ENCODE measurements around the gene HNRNPM. TPM values are rescaled to one million over a fixed set of nuclear protein-coding genes. Genes with fewer than 3 reads are reported as not detected.
"Not testable (repeated sequence)": the region's sequence is repeated elsewhere in the genome, so short reads cannot be mapped to it uniquely, and the experiment has no call there.

Gene HNRNPM, protein sequence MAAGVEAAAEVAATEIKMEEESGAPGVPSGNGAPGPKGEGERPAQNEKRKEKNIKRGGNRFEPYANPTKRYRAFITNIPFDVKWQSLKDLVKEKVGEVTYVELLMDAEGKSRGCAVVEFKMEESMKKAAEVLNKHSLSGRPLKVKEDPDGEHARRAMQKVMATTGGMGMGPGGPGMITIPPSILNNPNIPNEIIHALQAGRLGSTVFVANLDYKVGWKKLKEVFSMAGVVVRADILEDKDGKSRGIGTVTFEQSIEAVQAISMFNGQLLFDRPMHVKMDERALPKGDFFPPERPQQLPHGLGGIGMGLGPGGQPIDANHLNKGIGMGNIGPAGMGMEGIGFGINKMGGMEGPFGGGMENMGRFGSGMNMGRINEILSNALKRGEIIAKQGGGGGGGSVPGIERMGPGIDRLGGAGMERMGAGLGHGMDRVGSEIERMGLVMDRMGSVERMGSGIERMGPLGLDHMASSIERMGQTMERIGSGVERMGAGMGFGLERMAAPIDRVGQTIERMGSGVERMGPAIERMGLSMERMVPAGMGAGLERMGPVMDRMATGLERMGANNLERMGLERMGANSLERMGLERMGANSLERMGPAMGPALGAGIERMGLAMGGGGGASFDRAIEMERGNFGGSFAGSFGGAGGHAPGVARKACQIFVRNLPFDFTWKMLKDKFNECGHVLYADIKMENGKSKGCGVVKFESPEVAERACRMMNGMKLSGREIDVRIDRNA
- 145 TPM for total RNA-seq
- long read RNA-seq, partial matches to known transcripts, result 70 of 340 reads
- long read RNA-seq, other reads (novel, unspliced or antisense), result 267 of 340 reads

DNA sequence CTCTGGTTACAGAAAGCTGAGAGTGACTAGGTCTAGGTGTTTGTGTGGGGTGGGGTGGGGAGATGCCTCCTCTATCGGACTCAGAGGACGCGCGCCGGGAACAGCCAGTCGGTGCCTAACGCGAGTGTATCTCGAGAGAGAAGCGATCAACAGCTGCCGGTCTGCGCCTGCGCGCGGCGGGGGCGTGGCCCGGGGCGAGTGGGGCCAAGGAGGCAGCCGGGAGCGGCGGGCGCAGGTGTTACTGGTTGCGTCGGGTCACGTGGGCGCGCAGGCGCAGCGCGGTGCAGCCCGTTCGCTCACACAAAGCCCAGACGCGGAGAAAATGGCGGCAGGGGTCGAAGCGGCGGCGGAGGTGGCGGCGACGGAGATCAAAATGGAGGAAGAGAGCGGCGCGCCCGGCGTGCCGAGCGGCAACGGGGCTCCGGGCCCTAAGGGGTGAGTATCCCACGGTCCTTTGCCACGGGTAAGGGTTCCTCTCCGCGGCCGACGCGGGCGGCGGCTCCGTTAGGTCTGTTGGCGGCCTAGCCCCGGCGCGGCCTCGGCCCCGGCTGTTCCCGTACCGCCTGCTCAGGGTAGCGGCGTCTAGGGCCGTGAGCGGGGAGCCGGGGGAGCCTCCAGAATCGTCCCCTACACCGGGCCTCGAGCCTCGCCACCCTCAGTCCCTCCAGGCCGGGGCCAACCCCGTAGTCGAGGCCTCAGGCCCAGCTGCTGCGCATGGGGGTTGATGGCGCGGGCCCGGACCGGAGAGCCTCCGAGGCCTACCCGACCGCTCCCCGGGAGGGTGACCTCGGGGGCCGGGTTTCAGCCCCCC is at the start of gene HNRNPM:
TSS of gene HNRNPM (plus strand) at position 299 of the 811 bp plus-strand sequence. CDS start at position 323, 24 bp downstream.
- DNase-seq (ENCODE audit: low spot score), result peak; percentile 100

DNA sequence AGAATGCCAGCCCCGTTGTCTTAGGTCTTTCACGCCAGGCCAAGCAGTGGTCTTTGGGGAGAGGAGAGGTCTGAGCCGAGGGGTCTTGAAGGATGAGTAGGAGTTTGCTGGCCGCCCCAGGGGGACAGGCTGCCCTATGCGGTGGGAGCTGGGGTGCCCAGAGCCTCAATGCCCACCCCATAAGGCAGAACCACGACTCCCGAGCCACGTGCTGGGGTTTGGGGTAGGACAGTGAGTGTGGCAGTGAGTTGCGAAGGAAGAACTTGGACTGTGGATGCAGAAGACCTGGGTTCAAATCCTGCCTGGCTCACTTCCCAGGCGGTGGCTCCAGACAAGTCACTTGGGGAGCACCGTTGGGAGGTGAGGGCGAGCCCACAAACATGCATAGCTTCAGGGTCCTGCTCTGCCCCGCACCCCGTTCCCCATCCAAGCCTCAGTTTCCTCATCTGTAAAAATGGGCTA is 49.1 kb upstream of the HNRNPM start:
- DNase-seq (ENCODE audit: low spot score), result no peak

DNA sequence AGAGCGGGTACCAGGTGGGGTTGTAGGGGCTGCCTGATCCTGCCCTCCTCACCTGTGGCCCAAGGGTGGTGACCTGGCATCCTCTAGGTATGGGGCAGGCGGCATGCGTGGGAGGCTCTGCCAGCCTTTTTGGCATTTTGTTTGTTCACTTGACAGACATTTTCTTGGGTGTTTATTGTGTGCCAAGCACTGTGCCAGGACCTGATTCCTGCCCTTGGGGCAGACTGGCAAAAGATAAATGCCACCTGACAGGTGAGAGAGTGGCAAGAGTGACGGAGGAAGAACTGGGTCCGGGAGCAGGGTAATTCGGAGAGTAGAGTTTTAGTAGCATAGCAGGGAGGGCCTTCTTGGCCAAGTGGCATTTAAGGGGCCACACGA is 48.6 kb upstream of the HNRNPM start:
- DNase-seq (ENCODE audit: low spot score), result no peak

DNA sequence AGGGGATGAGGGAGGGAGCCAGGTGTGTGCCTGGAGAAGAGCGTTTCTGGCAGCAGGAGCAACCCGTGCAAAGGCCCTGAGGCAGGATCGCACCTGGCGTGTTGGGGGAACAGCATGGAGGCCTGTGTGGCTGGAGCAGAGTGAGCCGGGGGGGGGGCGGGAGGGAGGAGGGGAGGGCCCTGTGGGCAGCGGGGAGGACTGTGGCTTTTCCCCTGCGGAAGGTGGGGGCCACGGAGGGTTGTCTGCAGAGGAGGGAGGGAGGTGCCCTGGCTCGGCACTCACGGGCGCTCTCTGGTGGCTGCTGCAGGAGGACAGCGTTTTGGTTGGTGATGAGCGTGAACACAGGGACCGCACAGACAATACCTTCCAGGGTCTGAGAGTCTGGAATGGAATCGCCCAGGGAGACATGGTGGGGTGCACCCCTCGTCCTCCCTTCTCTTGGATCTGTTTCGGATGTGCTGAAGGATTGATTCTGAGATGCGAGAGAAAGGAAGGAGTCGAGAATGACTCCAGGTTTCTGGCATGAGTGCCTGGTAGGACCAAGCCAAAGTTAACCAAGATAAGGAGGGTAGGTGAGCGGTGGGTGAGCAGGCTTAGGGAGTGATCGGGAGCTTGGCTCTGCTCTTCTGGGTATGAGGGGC is 48.1 kb upstream of the HNRNPM start:
- no peak for DNase-seq (ENCODE audit: low spot score)

DNA sequence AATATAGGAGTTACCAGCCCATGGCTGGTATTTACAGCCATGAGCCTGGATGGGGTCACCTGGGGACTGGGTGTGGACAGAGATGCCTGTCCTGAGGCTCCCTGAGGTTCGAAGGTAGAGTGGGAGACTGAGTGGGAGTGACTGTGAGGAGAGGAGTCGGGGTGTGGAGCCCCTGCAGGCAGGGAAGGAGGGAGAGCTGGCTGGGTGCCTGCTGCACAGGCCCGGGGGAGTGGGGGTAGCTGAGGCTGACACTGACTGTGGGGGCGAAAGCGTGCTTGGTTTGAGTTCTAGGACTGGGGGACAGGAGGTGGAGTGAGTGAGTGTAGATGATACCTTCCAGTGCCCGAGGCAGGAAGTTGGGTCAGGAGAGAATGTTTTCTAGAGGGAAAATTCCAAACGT is 47.5 kb upstream of the HNRNPM start:
- DNase-seq (ENCODE audit: low spot score), result no peak

DNA sequence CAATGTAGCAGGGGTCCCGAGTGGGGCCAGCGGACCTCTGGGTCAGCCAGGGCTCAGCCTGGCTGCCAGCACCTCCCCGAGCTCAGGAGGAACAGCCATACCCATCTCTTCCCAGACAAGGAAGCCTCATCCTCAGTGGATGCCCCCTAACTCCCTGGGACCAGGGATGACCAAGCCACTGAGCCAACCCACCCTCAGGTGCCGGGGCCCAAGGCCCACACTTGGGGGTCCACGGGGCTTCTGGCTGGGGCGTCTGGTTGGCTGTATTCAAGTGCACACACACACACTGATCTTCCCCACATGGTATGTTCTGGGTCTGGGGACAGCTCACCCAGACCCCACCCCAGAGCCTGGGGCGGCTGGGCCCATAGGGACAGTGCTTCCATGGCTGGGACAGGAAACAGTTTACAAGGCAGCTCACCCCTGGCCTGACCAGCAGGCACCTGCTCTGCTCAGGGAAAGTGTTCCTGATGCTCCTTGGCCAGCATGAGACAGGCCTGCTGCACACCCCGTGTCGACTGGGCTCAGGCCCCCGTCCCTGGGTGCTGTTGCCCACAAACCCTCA is 46.9 kb upstream of the HNRNPM start:
- no peak for DNase-seq (ENCODE audit: low spot score)

DNA sequence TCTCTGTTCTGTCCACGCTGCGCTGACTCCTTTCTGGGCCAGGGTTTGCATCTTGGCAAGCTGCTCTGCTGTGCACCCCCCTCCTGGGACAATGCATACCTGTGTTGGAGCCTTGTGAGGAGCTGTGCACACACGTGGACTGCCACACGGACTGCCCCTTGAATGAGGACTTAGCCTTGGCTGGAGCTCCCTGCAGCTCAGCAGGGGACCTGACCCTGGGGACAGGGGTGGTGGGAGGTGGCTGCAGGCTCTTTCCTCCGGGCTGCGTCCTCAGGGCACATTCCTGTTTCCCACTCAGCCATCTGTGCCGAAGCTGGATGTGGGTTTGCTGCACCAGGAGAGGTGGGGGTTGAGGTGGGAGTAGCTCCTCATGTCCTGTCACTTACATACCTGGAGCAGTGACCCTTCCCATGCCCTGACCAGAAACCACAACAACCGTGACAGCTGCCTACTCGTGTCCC is 46.4 kb upstream of the HNRNPM start:
- no peak for DNase-seq (ENCODE audit: low spot score)

DNA sequence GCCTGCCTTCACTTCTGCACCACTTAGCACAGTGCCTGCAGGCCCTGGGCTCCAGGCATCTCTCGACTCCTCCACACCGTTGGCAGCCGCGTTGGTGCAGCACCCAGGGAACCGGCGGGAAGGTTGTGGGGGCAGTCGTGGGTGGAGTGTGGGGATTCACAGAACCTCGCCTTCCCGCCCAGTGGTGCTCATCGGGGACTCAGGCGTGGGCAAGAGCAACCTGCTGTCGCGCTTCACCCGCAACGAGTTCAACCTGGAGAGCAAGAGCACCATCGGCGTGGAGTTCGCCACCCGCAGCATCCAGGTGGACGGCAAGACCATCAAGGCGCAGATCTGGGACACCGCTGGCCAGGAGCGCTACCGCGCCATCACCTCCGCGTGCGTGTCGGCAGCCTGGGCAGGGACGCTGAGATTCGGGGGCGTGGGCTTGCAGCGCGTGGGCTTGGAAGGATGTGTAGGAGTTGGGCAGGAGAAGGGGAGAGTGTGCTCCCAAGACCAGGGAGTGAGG is 45.0 kb upstream of the HNRNPM start:
- DNase-seq (ENCODE audit: low spot score), result no peak

DNA sequence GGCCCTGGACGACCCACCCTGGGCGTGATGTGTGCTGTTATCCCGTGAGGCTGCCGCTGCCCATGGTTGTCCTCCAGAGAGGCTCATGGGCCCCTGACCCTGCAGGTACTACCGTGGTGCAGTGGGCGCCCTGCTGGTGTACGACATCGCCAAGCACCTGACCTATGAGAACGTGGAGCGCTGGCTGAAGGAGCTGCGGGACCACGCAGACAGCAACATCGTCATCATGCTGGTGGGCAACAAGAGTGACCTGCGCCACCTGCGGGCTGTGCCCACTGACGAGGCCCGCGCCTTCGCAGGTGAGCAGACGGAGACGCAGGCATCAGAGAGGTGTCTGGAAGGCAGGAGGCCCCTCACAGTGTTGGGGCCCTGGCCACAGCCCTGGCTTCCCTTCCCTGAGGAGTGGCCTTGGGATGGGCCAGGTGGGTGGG is 42.8 kb upstream of the HNRNPM start:
- DNase-seq (ENCODE audit: low spot score), result no peak

DNA sequence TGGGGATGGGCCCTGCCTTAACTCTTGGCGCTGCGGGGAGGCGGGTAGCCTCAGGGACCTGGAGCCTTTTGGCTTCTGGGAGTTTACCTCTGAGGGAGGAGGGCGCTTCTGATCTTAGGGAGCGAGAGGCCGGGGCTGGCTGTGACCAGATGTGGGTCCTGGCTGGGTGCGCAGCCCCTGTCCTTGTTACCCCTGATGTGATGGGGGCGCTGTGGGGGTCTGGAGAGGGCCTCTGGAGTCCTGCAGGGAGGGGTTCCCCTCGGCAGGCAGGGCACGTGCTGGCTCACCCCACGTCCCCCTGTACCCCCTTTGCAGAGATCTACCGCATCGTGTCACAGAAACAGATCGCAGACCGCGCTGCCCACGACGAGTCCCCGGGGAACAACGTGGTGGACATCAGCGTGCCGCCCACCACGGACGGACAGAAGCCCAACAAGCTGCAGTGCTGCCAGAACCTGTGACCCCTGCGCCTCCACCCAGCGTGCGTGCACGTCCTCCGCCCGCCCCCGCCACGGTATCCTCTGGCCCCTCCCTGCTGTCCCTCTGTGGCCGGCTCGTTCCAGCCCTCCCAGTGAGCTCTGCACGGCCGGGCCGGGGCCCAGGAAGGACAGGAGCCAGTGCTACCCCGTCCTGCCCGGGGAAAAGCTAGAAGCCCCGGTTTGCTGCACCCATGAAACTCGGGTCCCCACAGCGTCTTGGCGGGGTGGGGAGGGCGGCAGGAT is 41.5 kb upstream of the HNRNPM start:
- DNase-seq (ENCODE audit: low spot score), result no peak

DNA sequence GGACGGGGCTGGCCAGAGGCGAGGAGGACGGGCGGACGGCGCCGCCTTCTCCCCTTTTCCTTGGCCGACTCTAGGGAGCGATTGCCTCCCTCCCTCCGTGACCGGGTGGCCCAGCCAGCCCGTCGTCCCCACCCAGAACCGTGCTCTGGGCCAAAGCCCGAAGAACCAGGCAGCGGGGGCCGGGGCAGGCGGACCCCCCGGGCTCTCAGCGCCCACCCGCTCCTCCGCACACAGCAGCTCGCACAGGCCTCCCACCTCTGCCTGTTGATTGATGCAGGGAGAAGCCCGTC is 41.0 kb upstream of the HNRNPM start:
- DNase-seq (ENCODE audit: low spot score), result no peak

DNA sequence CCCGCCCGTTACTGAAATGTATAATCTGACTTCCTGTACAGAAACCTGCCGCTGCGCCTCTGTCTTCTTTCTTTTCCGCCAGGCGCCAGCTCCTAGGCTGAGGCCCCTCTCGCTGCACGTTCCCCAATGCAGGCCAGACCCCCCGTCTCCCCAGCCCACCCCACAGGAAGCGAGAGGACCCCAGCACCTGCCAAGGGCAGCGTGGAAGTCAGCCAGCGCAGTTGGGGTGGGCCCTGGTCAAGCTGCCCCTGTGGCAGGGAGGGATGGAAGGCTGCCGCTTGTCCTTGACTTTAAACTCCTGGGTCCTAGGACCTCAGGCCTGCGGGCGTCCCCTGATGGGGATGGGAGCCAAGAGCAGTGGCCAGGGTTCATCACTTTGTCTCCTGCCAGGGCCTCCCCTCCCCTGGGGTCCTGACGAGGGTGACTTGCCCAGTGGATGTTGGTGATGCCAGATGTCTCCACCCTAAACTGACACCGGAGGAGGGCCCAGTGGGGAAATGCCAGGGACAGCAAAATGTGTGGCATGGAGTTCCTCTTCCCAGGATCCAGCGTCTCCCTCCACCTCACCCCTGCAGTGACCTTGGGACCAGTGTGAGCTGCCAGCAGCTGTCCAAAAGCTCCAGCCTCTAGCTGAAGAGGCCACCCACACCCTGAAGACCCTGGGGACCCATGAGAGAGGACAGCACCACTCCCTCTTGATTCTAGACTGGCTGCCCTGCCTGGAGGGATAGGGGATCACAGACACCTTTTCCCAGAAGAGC is 40.2 kb upstream of the HNRNPM start:
- no peak for DNase-seq (ENCODE audit: low spot score)

DNA sequence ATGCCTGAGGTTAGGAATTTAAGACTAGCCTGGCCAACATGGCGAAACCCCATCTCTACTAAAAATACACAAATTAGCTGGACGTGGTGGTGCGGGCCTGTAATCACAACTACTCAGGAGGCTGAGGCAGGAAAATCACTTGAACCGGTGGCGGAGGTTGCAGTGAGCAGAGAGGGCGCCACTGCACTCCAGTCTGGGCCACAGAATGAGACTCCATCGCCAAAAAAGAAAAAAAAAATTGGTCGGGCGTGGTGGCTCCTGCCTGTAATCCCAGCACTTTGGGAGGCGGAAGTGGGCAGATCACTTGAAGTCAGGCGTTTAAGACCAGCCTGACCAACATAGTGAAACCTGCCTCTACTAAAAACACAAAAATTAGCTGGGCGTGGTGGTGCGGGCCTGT is 34.1 kb upstream of the HNRNPM start:
- DNase-seq (ENCODE audit: low spot score), result not testable (repeated sequence)

DNA sequence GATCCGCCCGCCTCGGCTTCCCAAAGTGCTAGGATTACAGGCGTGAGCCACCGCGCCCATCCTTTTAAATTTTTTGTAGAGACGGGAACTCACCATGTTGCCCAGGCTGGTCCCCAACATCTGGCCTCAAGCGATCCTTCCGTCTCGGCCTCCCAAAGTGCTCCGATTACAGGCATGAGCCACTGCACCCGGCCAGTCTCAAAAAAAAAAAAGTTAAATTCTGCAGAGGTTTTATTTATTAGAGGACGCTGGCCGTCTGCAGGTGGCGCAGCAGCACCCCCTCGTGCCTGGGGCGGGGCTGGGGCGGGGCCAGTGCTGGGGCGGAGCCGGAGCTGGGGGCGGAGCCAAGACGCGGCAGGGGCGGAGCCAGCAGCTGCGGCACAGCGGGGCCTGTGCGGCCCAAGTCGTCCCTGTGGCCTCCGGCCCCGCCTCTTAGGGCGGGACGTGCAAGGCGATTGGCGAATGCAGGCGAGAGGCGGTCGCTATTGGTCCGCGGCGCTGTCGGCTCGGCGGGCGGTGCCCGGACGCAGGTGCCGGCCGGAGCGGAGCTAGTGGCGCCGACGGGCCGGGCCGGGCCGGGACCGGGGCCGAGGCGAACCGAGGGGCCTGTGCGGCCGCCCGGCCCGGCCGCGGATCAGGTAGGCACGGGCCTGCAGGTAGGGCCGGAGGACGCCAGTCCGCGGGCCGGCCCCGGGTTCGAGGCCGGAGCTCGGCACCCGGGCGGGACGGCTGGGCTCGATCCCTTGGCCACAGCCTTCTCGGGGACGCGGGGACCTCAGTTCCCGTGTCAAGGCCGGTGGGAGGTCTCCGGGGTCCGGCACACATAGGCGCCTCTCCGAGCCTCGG is 31.8 kb upstream of the HNRNPM start, which contains the start of gene MARCHF2:
TSS of gene MARCHF2 (plus strand) at position 523 of the 846 bp plus-strand sequence. CDS start 8,536 bp downstream, outside the sequence.
- DNase-seq (ENCODE audit: low spot score), result peak; percentile 99

DNA sequence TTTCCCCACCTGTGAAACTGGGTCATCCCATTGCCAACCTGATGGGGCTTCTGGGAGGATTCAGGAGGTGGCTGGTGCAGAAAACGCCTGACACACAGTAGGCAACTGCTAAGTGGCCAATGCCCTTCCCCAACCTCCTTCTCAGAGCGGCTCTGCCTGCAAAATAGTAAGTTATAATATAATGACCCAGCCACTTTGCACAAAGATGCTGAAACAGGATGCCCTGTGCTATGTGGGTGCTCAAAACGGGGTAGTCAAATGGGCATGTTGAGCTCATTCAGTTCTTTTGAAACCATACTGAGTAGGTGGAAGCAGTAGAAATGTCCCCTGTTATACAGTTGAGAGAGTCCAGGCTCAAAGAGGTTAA is 31.2 kb upstream of the HNRNPM start:
- DNase-seq (ENCODE audit: low spot score), result no peak

DNA sequence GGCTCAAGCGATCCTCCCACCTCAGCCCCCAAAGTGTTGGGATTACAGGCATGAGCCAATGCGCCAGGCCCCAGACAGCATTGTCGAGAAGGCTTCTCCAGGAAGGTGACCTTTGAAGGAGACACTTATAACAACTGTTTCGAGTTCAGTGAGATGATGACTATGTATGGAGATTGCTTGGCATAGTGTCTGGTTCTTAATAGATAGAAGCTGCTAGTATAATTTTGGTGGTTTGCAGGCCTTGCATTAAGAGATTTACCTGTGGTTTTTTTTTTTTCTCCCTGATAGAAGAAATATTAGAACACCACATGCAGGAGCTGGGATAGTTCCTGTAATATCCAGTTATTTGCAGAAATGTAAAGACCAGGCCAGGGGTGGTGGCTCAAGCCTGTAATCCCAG is 28.0 kb upstream of the HNRNPM start:
- DNase-seq (ENCODE audit: low spot score), result no peak

DNA sequence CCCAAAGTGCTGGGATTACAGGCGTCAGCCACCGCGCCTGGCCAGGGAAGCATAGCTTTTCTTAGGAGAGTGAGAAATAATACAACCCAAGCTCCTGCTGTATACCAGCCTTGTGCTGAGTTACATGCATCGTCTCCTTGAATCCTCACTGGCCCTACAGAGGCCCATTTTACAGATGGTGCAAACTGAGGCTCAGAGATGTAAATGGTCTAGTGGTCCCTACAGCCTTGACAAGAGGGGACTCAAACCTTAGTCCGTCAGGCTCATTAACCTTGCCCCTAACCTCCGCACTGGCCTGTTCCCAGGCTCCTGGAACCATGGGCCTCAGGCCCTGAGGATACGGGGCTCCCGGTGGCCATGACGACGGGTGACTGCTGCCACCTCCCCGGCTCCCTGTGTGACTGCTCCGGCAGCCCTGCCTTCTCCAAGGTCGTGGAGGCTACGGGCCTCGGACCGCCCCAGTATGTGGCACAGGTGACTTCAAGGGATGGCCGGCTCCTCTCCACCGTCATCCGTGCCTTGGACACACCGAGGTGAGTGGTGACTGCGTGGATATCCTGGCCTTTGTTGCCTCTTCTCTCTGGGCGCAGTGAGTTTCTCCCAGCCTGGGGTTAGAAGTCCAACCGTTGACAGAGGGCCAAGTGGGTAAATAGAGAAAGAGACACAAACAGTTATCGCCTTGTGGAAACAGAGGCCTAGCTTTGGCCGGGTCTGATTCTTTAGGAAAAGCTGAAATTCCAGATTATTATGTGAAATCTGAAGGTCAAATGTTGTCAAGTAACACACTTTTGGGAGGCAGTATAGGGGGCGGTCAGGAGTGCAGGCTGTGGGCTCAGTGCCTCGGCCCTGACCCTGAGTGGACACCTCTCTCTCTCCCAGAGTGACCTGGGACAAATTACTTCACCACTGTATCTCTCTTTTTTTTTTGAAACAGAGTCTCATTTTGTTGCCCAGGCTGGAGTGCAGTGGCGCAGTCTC is 23.0 kb upstream of the HNRNPM start:
- DNase-seq (ENCODE audit: low spot score), result no peak

Measured in mesenteric fat pad (tissue), 1 donor.